ENCODE measurements around the gene REEP5. TPM values are rescaled to one million over a fixed set of nuclear protein-coding genes. Genes with fewer than 3 reads are reported as not detected.

REEP5 gene
- polyA plus RNA-seq, 1 donor (not counting 4 experiments of a cell fraction or from before 2014, with no cell fraction given): 298 TPM

GRCh38 chr5:112958093-112959088 lies 36.4 kb upstream of the REEP5 start:
- H3K9me3 ChIP-seq (ENCODE audit: control insufficient read depth, low read depth, low read length): no peaks in the 10 kb centered on the region
- H3K9ac ChIP-seq (ENCODE audit: control insufficient read depth, extremely low read depth, insufficient read depth, low read length): no peak overlapping the region
- H3K4me3 ChIP-seq (ENCODE audit: control insufficient read depth in 2 of 3, extremely low read depth in 1 of 3, insufficient read depth in 2 of 3, low read depth in 1 of 3, low read length in 3 of 3): peak overlapping the region in 1 of 3 experiments; percentile 19
- H4K20me1 ChIP-seq (ENCODE audit: control insufficient read depth, extremely low read depth, insufficient read depth, low read length): no peaks in the 10 kb centered on the region
- TF ChIP-seq EZH2 (IDR thresholded peaks at IDR 0.05; ENCODE audit: low read length) (no peak), CTCF (optimal IDR thresholded peaks at IDR 0.05 in 1 of 3, IDR thresholded peaks at IDR 0.05 in 1 of 3, conservative IDR thresholded peaks at IDR 0.05 in 1 of 3; ENCODE audit: extremely low read depth in 1 of 3, insufficient read depth in 2 of 3, low read length in 3 of 3) (no peak)
- H3K4me2 ChIP-seq (ENCODE audit: control insufficient read depth, extremely low read depth, insufficient read depth, low read depth, low read length): peak overlapping the region; percentile 25
- H3K79me2 ChIP-seq (ENCODE audit: control insufficient read depth, insufficient read depth, low read length): no peaks in the 10 kb centered on the region
- no peaks in the 10 kb centered on the region for H3K27me3 ChIP-seq (ENCODE audit: control insufficient read depth, extremely low read depth, insufficient read depth, low read length)
- FAIRE-seq (peak; percentile 90), DNase-seq (ENCODE audit: low read depth, low spot score) (no peak)
- peaks cover 6% of the 10 kb centered on the region for H3K4me1 ChIP-seq (ENCODE audit: control insufficient read depth, extremely low read depth, insufficient read depth, low read length)
- dilution Hi-C loops (cut with MboI; ENCODE audit: extremely low pct_ligation_motif_present, low sequenced_read_pairs): no loop called here
- no peaks in the 10 kb centered on the region for H3K9me1 ChIP-seq (ENCODE audit: control insufficient read depth, extremely low read depth, insufficient read depth, low read length)
- no peak overlapping the region for H3K27ac ChIP-seq (ENCODE audit: control insufficient read depth, insufficient read depth, low read length)
- H3K36me3 ChIP-seq (ENCODE audit: control insufficient read depth in 2 of 2, extremely low read depth in 1 of 2, insufficient read depth in 2 of 2, low read length in 2 of 2): no peaks in the 10 kb centered on the region
- H2AFZ ChIP-seq (ENCODE audit: control insufficient read depth, low read length): no peak overlapping the region

GRCh38 chr5:112957036-112957808 lies 35.2 kb upstream of the REEP5 start:
- FAIRE-seq (no peak), DNase-seq (ENCODE audit: low read depth, low spot score) (no peak)
- dilution Hi-C loops (cut with MboI; ENCODE audit: extremely low pct_ligation_motif_present, low sequenced_read_pairs): no loop called here
- no peak overlapping the region for H3K9ac ChIP-seq (ENCODE audit: control insufficient read depth, extremely low read depth, insufficient read depth, low read length)
- no peak overlapping the region for H2AFZ ChIP-seq (ENCODE audit: control insufficient read depth, low read length)
- H3K79me2 ChIP-seq (ENCODE audit: control insufficient read depth, insufficient read depth, low read length): no peaks in the 10 kb centered on the region
- no peak overlapping the region for H3K27ac ChIP-seq (ENCODE audit: control insufficient read depth, insufficient read depth, low read length)
- TF ChIP-seq EZH2 (IDR thresholded peaks at IDR 0.05; ENCODE audit: low read length): no peak
- TF ChIP-seq CTCF (optimal IDR thresholded peaks at IDR 0.05 in 1 of 3, IDR thresholded peaks at IDR 0.05 in 1 of 3, conservative IDR thresholded peaks at IDR 0.05 in 1 of 3; ENCODE audit: extremely low read depth in 1 of 3, insufficient read depth in 2 of 3, low read length in 3 of 3): no peak
- H3K36me3 ChIP-seq (ENCODE audit: control insufficient read depth in 2 of 2, extremely low read depth in 1 of 2, insufficient read depth in 2 of 2, low read length in 2 of 2): no peaks in the 10 kb centered on the region
- H3K4me1 ChIP-seq (ENCODE audit: control insufficient read depth, extremely low read depth, insufficient read depth, low read length): peaks cover 6% of the 10 kb centered on the region
- no peak overlapping the region for H3K4me3 ChIP-seq (ENCODE audit: control insufficient read depth in 2 of 3, extremely low read depth in 1 of 3, insufficient read depth in 2 of 3, low read depth in 1 of 3, low read length in 3 of 3)
- no peaks in the 10 kb centered on the region for H4K20me1 ChIP-seq (ENCODE audit: control insufficient read depth, extremely low read depth, insufficient read depth, low read length)
- H3K9me1 ChIP-seq (ENCODE audit: control insufficient read depth, extremely low read depth, insufficient read depth, low read length): no peaks in the 10 kb centered on the region
- H3K4me2 ChIP-seq (ENCODE audit: control insufficient read depth, extremely low read depth, insufficient read depth, low read depth, low read length): no peak overlapping the region
- no peaks in the 10 kb centered on the region for H3K9me3 ChIP-seq (ENCODE audit: control insufficient read depth, low read depth, low read length)
- no peaks in the 10 kb centered on the region for H3K27me3 ChIP-seq (ENCODE audit: control insufficient read depth, extremely low read depth, insufficient read depth, low read length)

All from keratinocyte (primary cell).